NCI-H1417 (cell line): ENCODE measurements around the gene PRDM2.

Experiments used
- DNase-seq, 3 experiments: peaks; one replicate each; lab custom pipeline; 2025; lab: John Stamatoyannopoulos, UW

The PRDM2 gene

DNA sequence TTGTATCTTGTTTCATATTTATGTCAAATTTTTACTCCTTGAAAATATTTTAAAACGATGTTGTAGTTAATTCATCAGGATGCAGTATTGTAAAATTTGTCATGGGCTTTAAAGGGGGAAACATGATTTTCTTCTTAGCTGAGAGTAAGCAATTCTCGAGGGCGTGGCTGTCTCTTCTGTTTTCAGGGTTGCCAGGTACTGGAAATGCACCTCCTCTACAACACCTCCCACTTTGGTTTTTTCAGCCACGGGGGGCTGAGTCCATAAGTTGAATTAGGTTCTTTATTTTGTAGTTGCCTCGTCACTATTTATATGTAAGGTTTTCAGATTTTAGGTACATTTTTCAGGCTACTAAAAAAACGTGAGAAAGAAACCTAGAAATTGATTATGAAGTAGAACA, 64.0 kb downstream of the PRDM2 start:
- no peak for DNase-seq

DNA sequence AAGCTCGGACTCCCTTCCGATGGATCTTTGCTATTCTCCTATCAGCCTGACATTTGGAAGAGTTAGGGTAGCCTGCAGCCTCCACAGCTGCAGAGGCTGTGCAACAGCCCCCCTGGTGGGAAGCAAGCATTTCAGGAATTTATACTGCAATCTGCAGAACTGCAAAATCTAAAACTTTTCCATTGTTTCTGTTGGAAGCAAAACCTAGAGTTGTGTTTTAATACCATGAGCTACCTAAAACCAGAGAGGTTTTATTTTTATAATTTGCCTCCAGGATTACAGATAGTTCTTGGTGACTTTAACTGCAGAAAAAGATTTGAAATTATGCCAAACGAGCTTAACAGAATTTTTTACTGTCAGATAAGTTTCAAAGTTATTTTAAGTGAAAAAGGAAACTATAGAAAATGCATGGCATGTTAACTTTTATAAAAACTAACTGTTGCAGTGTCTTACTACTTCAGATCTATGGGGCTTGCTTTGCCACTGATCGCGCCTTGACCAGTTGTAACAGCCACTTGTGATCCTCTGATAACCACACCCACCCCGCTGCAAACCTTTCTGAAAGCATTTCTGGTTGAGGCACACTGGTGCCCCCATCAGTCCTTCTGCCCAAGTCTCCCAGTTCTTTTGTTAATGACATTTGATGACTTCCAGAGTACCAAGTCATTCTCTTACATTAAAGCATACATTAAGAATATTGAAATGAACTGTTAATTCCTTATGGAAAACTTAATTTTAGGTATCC, 64.8 kb downstream of the PRDM2 start:
- DNase-seq: no peak

- no peak for DNase-seq
Measured at GRCh38 chr1:13766592-13767564, 66.9 kb downstream of the PRDM2 start.

DNA sequence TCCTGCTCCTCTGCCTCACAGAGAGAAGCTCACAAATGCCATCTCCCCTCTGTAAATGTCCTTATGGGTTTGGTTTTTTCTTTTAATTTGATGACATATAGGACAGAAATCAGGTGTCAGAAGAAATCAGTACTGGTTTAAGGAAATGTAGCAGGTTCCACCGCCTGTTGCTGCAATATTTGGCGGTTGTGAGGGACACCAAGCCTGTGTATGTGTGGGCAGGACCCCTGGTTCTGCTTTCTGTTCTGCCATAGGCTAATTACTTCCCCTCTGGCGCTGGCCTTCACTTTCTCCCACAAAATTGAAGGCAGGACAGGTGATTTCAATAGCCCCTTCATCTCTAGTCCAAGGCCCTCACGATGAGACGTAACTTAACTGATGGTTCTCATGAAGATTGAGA, 69.2 kb downstream of the PRDM2 start:
- DNase-seq: no peak

DNA sequence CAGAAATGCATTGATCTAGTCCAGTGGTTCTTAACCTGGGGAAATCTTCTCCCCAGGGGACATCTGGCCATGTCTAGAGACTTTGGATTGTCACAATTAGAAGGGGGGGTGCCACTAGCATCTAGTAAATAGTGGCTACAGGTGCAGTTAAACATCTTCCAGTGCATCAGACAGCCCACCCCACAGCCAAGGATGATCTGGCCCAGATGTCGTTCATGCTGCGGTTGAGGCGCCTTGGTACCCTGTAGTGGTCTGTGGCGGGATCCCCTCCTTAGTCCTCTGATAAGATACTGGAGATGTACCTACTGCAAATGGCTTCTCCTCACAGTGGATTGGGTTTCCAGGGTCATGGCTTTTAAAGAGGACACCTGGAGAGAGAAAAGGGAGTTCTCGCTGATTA, 69.8 kb downstream of the PRDM2 start:
- DNase-seq: no peak

GRCh38 chr1:13770743-13771142, 70.8 kb downstream of the PRDM2 start:
- no peak for DNase-seq

DNA sequence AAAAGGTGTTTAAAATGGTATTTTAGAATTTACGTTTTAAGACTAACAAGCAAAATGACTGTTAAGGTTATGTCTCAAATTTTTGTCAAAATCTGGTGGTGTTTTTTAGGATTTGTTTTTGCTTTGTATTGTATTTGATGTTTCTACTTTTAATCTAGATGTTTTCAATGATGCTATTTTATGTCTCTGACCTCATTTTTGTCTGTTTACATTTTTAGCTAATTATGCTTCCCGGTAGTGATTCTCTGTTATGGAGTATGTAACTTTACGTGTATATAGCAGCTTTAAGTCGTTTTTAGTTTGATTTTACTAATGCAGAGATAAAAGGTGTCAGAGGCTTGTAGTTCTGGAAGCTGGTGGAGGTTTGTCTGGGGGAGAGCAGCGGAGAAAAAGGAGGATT, 71.8 kb downstream of the PRDM2 start:
- no peak for DNase-seq

GRCh38 chr1:13772271-13772670, 72.3 kb downstream of the PRDM2 start:
- DNase-seq: no peak

- DNase-seq: no peak
Measured at GRCh38 chr1:13774121-13774520, 74.1 kb downstream of the PRDM2 start.

GRCh38 chr1:13775459-13775858, 75.5 kb downstream of the PRDM2 start:
- no peak for DNase-seq

- no peak for DNase-seq
Measured at GRCh38 chr1:13775916-13776315, 75.9 kb downstream of the PRDM2 start.

DNA sequence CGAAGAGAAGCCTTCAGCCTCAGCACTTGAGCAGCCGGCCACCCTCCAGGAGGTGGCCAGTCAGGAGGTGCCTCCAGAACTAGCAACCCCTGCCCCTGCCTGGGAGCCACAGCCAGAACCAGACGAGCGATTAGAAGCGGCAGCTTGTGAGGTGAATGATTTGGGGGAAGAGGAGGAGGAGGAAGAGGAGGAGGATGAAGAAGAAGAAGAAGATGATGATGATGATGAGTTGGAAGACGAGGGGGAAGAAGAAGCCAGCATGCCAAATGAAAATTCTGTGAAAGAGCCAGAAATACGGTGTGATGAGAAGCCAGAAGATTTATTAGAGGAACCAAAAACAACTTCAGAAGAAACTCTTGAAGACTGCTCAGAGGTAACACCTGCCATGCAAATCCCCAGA, 78.4 kb downstream of the PRDM2 start:
- no peak for DNase-seq

- DNase-seq: no peak
Measured at GRCh38 chr1:13779930-13780329, 79.9 kb downstream of the PRDM2 start.

DNA sequence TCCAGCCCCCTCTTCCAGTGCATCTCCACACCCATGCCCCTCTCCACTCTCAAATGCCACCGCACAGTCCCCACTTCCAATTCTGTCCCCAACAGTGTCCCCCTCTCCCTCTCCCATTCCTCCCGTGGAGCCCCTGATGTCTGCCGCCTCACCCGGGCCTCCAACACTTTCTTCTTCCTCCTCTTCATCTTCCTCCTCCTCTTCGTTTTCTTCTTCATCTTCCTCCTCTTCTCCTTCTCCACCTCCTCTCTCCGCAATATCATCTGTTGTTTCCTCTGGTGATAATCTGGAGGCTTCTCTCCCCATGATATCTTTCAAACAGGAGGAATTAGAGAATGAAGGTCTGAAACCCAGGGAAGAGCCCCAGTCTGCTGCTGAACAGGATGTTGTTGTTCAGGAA, 80.8 kb downstream of the PRDM2 start:
- DNase-seq: no peak

DNA sequence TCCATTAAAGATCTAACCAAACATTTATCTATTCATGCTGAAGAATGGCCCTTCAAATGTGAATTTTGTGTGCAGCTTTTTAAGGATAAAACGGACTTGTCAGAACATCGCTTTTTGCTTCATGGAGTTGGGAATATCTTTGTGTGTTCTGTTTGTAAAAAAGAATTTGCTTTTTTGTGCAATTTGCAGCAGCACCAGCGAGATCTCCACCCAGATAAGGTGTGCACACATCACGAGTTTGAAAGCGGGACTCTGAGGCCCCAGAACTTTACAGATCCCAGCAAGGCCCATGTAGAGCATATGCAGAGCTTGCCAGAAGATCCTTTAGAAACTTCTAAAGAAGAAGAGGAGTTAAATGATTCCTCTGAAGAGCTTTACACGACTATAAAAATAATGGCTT, 81.2 kb downstream of the PRDM2 start:
- no peak for DNase-seq

GRCh38 chr1:13781907-13782633, 82.1 kb downstream of the PRDM2 start:
- DNase-seq: no peak

DNA sequence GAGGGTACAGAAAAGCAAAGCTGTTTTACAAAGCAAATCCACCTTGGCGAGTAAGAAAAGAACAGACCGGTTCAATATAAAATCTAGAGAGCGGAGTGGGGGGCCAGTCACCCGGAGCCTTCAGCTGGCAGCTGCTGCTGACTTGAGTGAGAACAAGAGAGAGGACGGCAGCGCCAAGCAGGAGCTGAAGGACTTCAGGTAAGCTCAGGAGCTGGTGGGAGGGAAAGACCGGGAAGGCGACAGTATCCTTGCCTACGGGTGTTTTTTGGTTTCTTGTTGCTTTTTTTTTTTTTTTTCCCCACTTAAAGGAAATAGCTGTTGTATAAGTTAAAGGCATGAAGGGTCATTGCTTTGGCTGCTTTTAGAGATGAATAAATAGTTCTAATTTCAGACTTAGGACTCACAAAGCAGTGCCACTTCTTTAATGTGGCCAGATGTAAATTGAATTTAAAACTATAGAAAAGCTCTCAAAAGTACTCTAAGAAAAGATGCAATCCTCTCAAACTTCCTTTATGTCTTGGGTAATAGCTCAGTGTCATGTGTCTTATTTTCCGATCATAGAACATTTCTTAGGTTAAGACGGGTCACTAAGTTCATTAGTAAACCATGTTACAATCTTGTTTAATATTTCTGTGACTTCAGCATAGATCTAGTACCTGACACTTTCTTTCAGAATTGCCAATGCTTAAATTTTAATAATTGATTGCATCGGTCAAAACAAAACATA, 82.8 kb downstream of the PRDM2 start:
- no peak for DNase-seq

GRCh38 chr1:13783551-13783950, 83.6 kb downstream of the PRDM2 start:
- DNase-seq: no peak

GRCh38 chr1:13784971-13785370, 85.0 kb downstream of the PRDM2 start:
- DNase-seq: no peak

GRCh38 chr1:13786541-13786940, 86.6 kb downstream of the PRDM2 start:
- DNase-seq: no peak

GRCh38 chr1:13788795-13789194, 88.8 kb downstream of the PRDM2 start:
- DNase-seq: no peak
